H1 (cell line): ENCODE data around the gene SLC25A47. TPM values are rescaled to one million over a fixed set of nuclear protein-coding genes. Genes with fewer than 3 reads are reported as not detected.

Source experiments
- CREB1 ChIP-seq: IDR thresholded peaks from 2 replicates; pipeline ENCODE4 v1.6.1; 2012; ENCODE audit warnings: inconsistent platforms
- KDM5A ChIP-seq: fragments of 200-600 bp; IDR thresholded peaks from 2 replicates; pipeline ENCODE4 v1.7.1; 2012; ENCODE audit warnings: mild to moderate bottlenecking, low read length, inconsistent platforms, mixed read lengths
- SAP30 ChIP-seq: fragments of 300-600 bp; sonication (generic); IDR thresholded peaks from 2 replicates; pipeline ENCODE4 v1.7.1; 2012; ENCODE audit warnings: low read length, moderate library complexity, mild to moderate bottlenecking, inconsistent platforms; ENCODE audit not compliant: insufficient read depth, insufficient replicate concordance
- TCF12 ChIP-seq: IDR thresholded peaks from 2 replicates; pipeline ENCODE4 v1.6.1; 2011; ENCODE audit warnings: low read depth, mild to moderate bottlenecking, low read length
- polyA plus RNA-seq, 7 experiments: library from polyadenylated mRNA; depleted of rRNA in 3 of 7; stranded (reverse) in 5 of 7; unstranded in 2 of 7; fragments of >200 nt in 5 of 7; fragments of 200-250 nt in 2 of 7; gene quantifications; 1 replicate in 5 of 7; 2 replicates in 1 of 7; 4 replicates in 1 of 7; pipeline versions ENCODE4 v1.2.1 to v1.2.3, GENCODE V29; 2011 to 2013; ENCODE audit warnings: missing spikeins in 2 of 7, mixed read lengths in 2 of 7
- total RNA-seq: library from RNA; stranded (reverse); fragmentation: NEBNext Ultra II Directional; extraction: Animal tissue kit (Norgen Biotek cat#: 25700); gene quantifications from 2 replicates; pipeline ENCODE4 v1.2.1, GENCODE V29; 2021
- TF ChIP-seq, protein P1 (sequence below): fragments of 300-600 bp; sonication (generic); IDR thresholded peaks from 2 replicates; pipeline ENCODE4 v1.7.1; 2012; ENCODE audit warnings: low read length, moderate library complexity, mild to moderate bottlenecking, inconsistent platforms; ENCODE audit not compliant: insufficient replicate concordance

The SLC25A47 gene
- total and polyA plus RNA-seq, 2 of the 8 experiments (the other 6 are each of a cell fraction or from before 2014, with no cell fraction given), result not detected

DNA sequence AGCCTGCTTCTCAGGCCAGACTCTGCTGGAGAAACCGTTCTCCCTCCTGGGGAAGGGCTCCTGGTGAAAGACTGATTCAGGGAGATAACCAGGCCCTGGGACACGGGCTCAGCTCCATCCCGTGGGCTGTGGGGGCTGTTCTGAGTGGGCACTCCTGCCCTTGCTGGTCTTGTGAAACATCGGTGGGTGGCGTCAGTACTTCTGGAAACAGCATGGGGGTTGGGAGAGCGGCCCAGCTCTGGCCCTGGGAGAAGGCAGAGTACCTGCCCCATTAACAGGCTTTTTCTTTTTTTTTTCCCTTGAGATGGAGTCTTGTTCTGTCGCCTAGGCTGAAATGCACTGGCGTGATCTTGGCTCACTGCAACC, 786 bp downstream of the SLC25A47 start (continued):
- TF ChIP-seq, protein P1, sequence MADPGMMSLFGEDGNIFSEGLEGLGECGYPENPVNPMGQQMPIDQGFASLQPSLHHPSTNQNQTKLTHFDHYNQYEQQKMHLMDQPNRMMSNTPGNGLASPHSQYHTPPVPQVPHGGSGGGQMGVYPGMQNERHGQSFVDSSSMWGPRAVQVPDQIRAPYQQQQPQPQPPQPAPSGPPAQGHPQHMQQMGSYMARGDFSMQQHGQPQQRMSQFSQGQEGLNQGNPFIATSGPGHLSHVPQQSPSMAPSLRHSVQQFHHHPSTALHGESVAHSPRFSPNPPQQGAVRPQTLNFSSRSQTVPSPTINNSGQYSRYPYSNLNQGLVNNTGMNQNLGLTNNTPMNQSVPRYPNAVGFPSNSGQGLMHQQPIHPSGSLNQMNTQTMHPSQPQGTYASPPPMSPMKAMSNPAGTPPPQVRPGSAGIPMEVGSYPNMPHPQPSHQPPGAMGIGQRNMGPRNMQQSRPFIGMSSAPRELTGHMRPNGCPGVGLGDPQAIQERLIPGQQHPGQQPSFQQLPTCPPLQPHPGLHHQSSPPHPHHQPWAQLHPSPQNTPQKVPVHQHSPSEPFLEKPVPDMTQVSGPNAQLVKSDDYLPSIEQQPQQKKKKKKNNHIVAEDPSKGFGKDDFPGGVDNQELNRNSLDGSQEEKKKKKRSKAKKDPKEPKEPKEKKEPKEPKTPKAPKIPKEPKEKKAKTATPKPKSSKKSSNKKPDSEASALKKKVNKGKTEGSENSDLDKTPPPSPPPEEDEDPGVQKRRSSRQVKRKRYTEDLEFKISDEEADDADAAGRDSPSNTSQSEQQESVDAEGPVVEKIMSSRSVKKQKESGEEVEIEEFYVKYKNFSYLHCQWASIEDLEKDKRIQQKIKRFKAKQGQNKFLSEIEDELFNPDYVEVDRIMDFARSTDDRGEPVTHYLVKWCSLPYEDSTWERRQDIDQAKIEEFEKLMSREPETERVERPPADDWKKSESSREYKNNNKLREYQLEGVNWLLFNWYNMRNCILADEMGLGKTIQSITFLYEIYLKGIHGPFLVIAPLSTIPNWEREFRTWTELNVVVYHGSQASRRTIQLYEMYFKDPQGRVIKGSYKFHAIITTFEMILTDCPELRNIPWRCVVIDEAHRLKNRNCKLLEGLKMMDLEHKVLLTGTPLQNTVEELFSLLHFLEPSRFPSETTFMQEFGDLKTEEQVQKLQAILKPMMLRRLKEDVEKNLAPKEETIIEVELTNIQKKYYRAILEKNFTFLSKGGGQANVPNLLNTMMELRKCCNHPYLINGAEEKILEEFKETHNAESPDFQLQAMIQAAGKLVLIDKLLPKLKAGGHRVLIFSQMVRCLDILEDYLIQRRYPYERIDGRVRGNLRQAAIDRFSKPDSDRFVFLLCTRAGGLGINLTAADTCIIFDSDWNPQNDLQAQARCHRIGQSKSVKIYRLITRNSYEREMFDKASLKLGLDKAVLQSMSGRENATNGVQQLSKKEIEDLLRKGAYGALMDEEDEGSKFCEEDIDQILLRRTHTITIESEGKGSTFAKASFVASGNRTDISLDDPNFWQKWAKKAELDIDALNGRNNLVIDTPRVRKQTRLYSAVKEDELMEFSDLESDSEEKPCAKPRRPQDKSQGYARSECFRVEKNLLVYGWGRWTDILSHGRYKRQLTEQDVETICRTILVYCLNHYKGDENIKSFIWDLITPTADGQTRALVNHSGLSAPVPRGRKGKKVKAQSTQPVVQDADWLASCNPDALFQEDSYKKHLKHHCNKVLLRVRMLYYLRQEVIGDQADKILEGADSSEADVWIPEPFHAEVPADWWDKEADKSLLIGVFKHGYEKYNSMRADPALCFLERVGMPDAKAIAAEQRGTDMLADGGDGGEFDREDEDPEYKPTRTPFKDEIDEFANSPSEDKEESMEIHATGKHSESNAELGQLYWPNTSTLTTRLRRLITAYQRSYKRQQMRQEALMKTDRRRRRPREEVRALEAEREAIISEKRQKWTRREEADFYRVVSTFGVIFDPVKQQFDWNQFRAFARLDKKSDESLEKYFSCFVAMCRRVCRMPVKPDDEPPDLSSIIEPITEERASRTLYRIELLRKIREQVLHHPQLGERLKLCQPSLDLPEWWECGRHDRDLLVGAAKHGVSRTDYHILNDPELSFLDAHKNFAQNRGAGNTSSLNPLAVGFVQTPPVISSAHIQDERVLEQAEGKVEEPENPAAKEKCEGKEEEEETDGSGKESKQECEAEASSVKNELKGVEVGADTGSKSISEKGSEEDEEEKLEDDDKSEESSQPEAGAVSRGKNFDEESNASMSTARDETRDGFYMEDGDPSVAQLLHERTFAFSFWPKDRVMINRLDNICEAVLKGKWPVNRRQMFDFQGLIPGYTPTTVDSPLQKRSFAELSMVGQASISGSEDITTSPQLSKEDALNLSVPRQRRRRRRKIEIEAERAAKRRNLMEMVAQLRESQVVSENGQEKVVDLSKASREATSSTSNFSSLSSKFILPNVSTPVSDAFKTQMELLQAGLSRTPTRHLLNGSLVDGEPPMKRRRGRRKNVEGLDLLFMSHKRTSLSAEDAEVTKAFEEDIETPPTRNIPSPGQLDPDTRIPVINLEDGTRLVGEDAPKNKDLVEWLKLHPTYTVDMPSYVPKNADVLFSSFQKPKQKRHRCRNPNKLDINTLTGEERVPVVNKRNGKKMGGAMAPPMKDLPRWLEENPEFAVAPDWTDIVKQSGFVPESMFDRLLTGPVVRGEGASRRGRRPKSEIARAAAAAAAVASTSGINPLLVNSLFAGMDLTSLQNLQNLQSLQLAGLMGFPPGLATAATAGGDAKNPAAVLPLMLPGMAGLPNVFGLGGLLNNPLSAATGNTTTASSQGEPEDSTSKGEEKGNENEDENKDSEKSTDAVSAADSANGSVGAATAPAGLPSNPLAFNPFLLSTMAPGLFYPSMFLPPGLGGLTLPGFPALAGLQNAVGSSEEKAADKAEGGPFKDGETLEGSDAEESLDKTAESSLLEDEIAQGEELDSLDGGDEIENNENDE, result no peak
- no peak for TF ChIP-seq SAP30
- TF ChIP-seq CREB1, result no peak
- no peak for TF ChIP-seq TCF12
- no peak for TF ChIP-seq KDM5A
